Neuronal stem cell (in vitro differentiated cells): ENCODE results near the gene PRKN.

Experiments used
- DNase-seq: peaks from one replicate; pipeline ENCODE4 v3.0.0-alpha.2; 2013; ENCODE audit warnings: low spot score
- H2AFZ ChIP-seq: one replicate; pipeline ENCODE4 v1.6.1; 2013; ENCODE audit warnings: mild to moderate bottlenecking, low read length, inconsistent platforms
- H2AK5ac ChIP-seq: 2 replicates; pipeline ENCODE4 v1.6.1; 2013; ENCODE audit warnings: low read depth, mild to moderate bottlenecking, inconsistent platforms, low read length, moderate library complexity, mixed read lengths
- H2BK120ac ChIP-seq: 2 replicates; pipeline ENCODE4 v1.6.1; 2013; ENCODE audit warnings: low read depth, mild to moderate bottlenecking, inconsistent platforms, low read length, moderate library complexity, mixed read lengths
- H2BK12ac ChIP-seq: one replicate; pipeline ENCODE4 v1.6.1; 2013; ENCODE audit warnings: low read length, inconsistent platforms
- H2BK15ac ChIP-seq: 2 replicates; pipeline ENCODE4 v1.6.1; 2013; ENCODE audit warnings: mild to moderate bottlenecking, low read length, inconsistent platforms, mixed read lengths
- H2BK5ac ChIP-seq: one replicate; pipeline ENCODE4 v1.6.1; 2013; ENCODE audit warnings: inconsistent platforms, mild to moderate bottlenecking, low read length, moderate library complexity
- H3K14ac ChIP-seq: one replicate; pipeline ENCODE4 v1.6.1; 2013; ENCODE audit warnings: low read length, inconsistent platforms
- H3K18ac ChIP-seq: 2 replicates; pipeline ENCODE4 v1.6.1; 2013; ENCODE audit warnings: low read length, inconsistent platforms
- H3K23ac ChIP-seq: 2 replicates; pipeline ENCODE4 v1.6.1; 2013; ENCODE audit warnings: low read depth, mild to moderate bottlenecking, mixed read lengths, low read length, inconsistent platforms; ENCODE audit not compliant: poor library complexity
- H3K27ac ChIP-seq: replicated peaks from 3 replicates; pipeline ENCODE4 v1.5.1; 2013; ENCODE audit warnings: low read length, inconsistent platforms
- H3K27me3 ChIP-seq, 3 experiments: 2 replicates each; pipeline ENCODE4 v1.6.1; 2013; ENCODE audit warnings: low read length in 3 of 3, mild to moderate bottlenecking in 2 of 3, inconsistent platforms in 1 of 3, low read depth in 1 of 3, mixed read lengths in 1 of 3, moderate library complexity in 1 of 3; ENCODE audit not compliant: control insufficient read depth in 3 of 3, insufficient read depth in 3 of 3
- H3K36me3 ChIP-seq, 2 donors: replicated peaks in 1 of 2; 2 replicates each; pipeline ENCODE4 v1.6.1; 2013; ENCODE audit warnings: low read length in 2 of 2; ENCODE audit not compliant: control insufficient read depth in 2 of 2, insufficient read depth in 2 of 2
- H3K4ac ChIP-seq: 2 replicates; pipeline ENCODE4 v1.6.1; 2013; ENCODE audit warnings: inconsistent platforms, mild to moderate bottlenecking, low read length, moderate library complexity
- H3K4me1 ChIP-seq, 2 donors: 1 replicate in 1 of 2; 2 replicates in 1 of 2; pipeline ENCODE4 v1.6.1; 2013; ENCODE audit warnings: low read length in 2 of 2, low read depth in 1 of 2; ENCODE audit not compliant: control insufficient read depth in 2 of 2, insufficient read depth in 1 of 2
- H3K4me2 ChIP-seq: one replicate; pipeline ENCODE4 v1.6.1; 2013; ENCODE audit warnings: mild to moderate bottlenecking, low read length, inconsistent platforms; ENCODE audit not compliant: insufficient read depth, poor library complexity, severe bottlenecking
- H3K4me3 ChIP-seq, 2 donors: 2 replicates each; pipeline ENCODE4 v1.5.1; 2013; ENCODE audit warnings: low read length in 2 of 2, mild to moderate bottlenecking in 2 of 2, inconsistent platforms in 1 of 2, moderate library complexity in 1 of 2
- H3K79me1 ChIP-seq: one replicate; pipeline ENCODE4 v1.6.1; 2013; ENCODE audit warnings: low read depth, mild to moderate bottlenecking, inconsistent platforms, low read length, moderate library complexity
- H3K9ac ChIP-seq: one replicate; pipeline ENCODE4 v1.6.1; 2013; ENCODE audit warnings: mild to moderate bottlenecking, low read depth, low read length, inconsistent platforms; ENCODE audit not compliant: poor library complexity
- H3K9me3 ChIP-seq, 2 donors: replicated peaks in 1 of 2; 2 replicates each; pipeline versions ENCODE3 to v1.6.1; 2013; ENCODE audit warnings: low read length in 2 of 2, mild to moderate bottlenecking in 2 of 2, inconsistent platforms in 1 of 2, low read depth in 1 of 2, mixed read lengths in 1 of 2, moderate library complexity in 1 of 2; ENCODE audit not compliant: control insufficient read depth in 2 of 2, insufficient read depth in 1 of 2
- H4K8ac ChIP-seq: one replicate; pipeline ENCODE4 v1.6.1; 2013; ENCODE audit warnings: low read depth, mild to moderate bottlenecking, inconsistent platforms, low read length, moderate library complexity
- H4K91ac ChIP-seq: one replicate; pipeline ENCODE4 v1.6.1; 2013; ENCODE audit warnings: low read length, low read depth, mild to moderate bottlenecking, inconsistent platforms; ENCODE audit not compliant: poor library complexity
- WGBS, 2 donors: extraction: QIAGEN DNeasy Blood & Tissue Kit; methylation state at CpG; one replicate each; pipeline ENCODE4 v1.1.7; 2013; ENCODE audit warnings: missing lambda C conversion rate in 2 of 2, mixed read lengths in 1 of 2; ENCODE audit not compliant: insufficient read length in 2 of 2, insufficient replicate concordance in 1 of 2; ENCODE audit errors: extremely low coverage in 2 of 2; 5-methylcytosine and 5-hydroxymethylcytosine counted together

PRKN gene

GRCh38 chr6:162076816-162077215, 650.8 kb downstream of the PRKN start:
- Histone ChIP-seq H4K8ac (no peak overlapping the region), H2BK5ac (no peak overlapping the region), H2BK120ac (no peak overlapping the region), H3K9ac (no peak overlapping the region), H3K23ac (no peak overlapping the region), H3K18ac (no peak overlapping the region), H3K4me2 (no peak overlapping the region), H3K14ac (no peak overlapping the region), H3K4me1 (no peaks in the 10 kb centered on the region), H3K4me3 (no peak overlapping the region), H2BK15ac (no peak overlapping the region), H2BK12ac (no peak overlapping the region), H3K9me3 (peaks cover 0 to 6% of the 10 kb centered on the region in 2 donors), H3K4ac (no peak overlapping the region), H3K79me1 (no peaks in the 10 kb centered on the region), H2AK5ac (no peak overlapping the region), H3K27me3 (no peaks in the 10 kb centered on the region), H2AFZ (no peak overlapping the region), H4K91ac (no peak overlapping the region), H3K36me3 (no peaks in the 10 kb centered on the region), H3K27ac (no peak overlapping the region)
- WGBS, 2 donors, result no CpG with 5 or more reads among the region's 4 CpGs
- no peak for DNase-seq

GRCh38 chr6:162074641-162075275, 652.8 kb downstream of the PRKN start:
- no peak overlapping the region for H4K8ac ChIP-seq
- H3K9me3 ChIP-seq, result peaks cover 0 to 3% of the 10 kb centered on the region in 2 donors
- no peak overlapping the region for H2BK120ac ChIP-seq
- H4K91ac ChIP-seq, result no peak overlapping the region
- no peak overlapping the region for H3K27ac ChIP-seq
- H3K36me3 ChIP-seq, result no peaks in the 10 kb centered on the region
- no peak overlapping the region for H3K4me2 ChIP-seq
- H2AFZ ChIP-seq, result no peak overlapping the region
- H3K18ac ChIP-seq, result no peak overlapping the region
- no peak overlapping the region for H3K14ac ChIP-seq
- H2BK12ac ChIP-seq, result no peak overlapping the region
- no peaks in the 10 kb centered on the region for H3K4me1 ChIP-seq
- H3K4ac ChIP-seq, result no peak overlapping the region
- no peaks in the 10 kb centered on the region for H3K27me3 ChIP-seq
- H3K23ac ChIP-seq, result no peak overlapping the region
- no peak for DNase-seq
- H2BK5ac ChIP-seq, result no peak overlapping the region
- H3K9ac ChIP-seq, result no peak overlapping the region
- H2BK15ac ChIP-seq, result no peak overlapping the region
- WGBS, 2 donors, result no CpG with 5 or more reads among the region's 10 CpGs
- H3K79me1 ChIP-seq, result no peaks in the 10 kb centered on the region
- no peak overlapping the region for H3K4me3 ChIP-seq
- no peak overlapping the region for H2AK5ac ChIP-seq

GRCh38 chr6:162070639-162071038, 656.9 kb downstream of the PRKN start:
- Histone ChIP-seq H3K9me3 (peaks cover 0 to 7% of the 10 kb centered on the region in 2 donors), H3K14ac (no peak overlapping the region), H3K4me1 (no peaks in the 10 kb centered on the region), H3K4me2 (no peak overlapping the region), H3K27ac (no peak overlapping the region), H3K23ac (no peak overlapping the region), H3K4ac (no peak overlapping the region), H3K79me1 (no peaks in the 10 kb centered on the region), H3K4me3 (no peak overlapping the region), H2AFZ (no peak overlapping the region), H3K27me3 (no peaks in the 10 kb centered on the region), H2BK120ac (no peak overlapping the region), H4K8ac (no peak overlapping the region), H2BK15ac (no peak overlapping the region), H3K9ac (no peak overlapping the region), H4K91ac (no peak overlapping the region), H2BK12ac (no peak overlapping the region), H2AK5ac (no peak overlapping the region), H3K36me3 (no peaks in the 10 kb centered on the region), H2BK5ac (no peak overlapping the region), H3K18ac (no peak overlapping the region)
- no CpG with 5 or more reads among the region's 5 CpGs for WGBS, 2 donors
- no peak for DNase-seq

GRCh38 chr6:162069995-162070394, 657.6 kb downstream of the PRKN start:
- no peak overlapping the region for H3K23ac ChIP-seq
- no peak overlapping the region for H4K8ac ChIP-seq
- WGBS, 2 donors, result no CpG with 5 or more reads among the region's 2 CpGs
- no peak for DNase-seq
- no peak overlapping the region for H3K18ac ChIP-seq
- no peak overlapping the region for H2BK120ac ChIP-seq
- H3K4me1 ChIP-seq, result no peaks in the 10 kb centered on the region
- H3K4ac ChIP-seq, result no peak overlapping the region
- no peak overlapping the region for H3K9ac ChIP-seq
- no peak overlapping the region for H3K4me3 ChIP-seq
- H2BK15ac ChIP-seq, result no peak overlapping the region
- H3K27ac ChIP-seq, result no peak overlapping the region
- H3K36me3 ChIP-seq, result no peaks in the 10 kb centered on the region
- H3K14ac ChIP-seq, result no peak overlapping the region
- peaks cover 0 to 7% of the 10 kb centered on the region in 2 donors for H3K9me3 ChIP-seq
- H2AK5ac ChIP-seq, result no peak overlapping the region
- no peak overlapping the region for H2AFZ ChIP-seq
- no peak overlapping the region for H3K4me2 ChIP-seq
- H3K27me3 ChIP-seq, result no peaks in the 10 kb centered on the region
- no peak overlapping the region for H4K91ac ChIP-seq
- no peaks in the 10 kb centered on the region for H3K79me1 ChIP-seq
- H2BK12ac ChIP-seq, result no peak overlapping the region
- no peak overlapping the region for H2BK5ac ChIP-seq
